DND-41 (cell line): ENCODE measurements around the gene RPUSD2.

Experiments
- ATAC-seq: fragments of 200-7000 bp; cut with Tn5 transposase; 3 replicates; pipeline ENCODE4 v1.9.1; 2021; ENCODE audit warnings: low read depth; ENCODE audit not compliant: insufficient read depth
- DNase-seq: peaks from one replicate; pipeline ENCODE4 v3.0.0-alpha.2; 2020
- H2AFZ ChIP-seq: 2 replicates; pipeline ENCODE4 v1.6.0; 2012; ENCODE audit warnings: low read depth, low read length
- H3K27ac ChIP-seq: 2 replicates; pipeline ENCODE4 v1.5.1; 2012; ENCODE audit warnings: low read length, inconsistent platforms
- H3K27me3 ChIP-seq: fragments of 200-600 bp; sonication (generic); 2 replicates; pipeline ENCODE4 v1.6.0; 2012; ENCODE audit warnings: low read length, mild to moderate bottlenecking, inconsistent platforms; ENCODE audit not compliant: insufficient read depth, poor library complexity
- H3K36me3 ChIP-seq: 2 replicates; pipeline ENCODE4 v1.5.1; 2012; ENCODE audit warnings: low read length, inconsistent platforms; ENCODE audit not compliant: insufficient read depth
- H3K4me1 ChIP-seq: 2 replicates; pipeline ENCODE4 v1.5.1; 2012; ENCODE audit warnings: mild to moderate bottlenecking, low read length; ENCODE audit not compliant: insufficient read depth
- H3K4me2 ChIP-seq: 2 replicates; pipeline ENCODE4 v1.6.0; 2012; ENCODE audit warnings: mild to moderate bottlenecking, moderate library complexity, low read length, inconsistent platforms; ENCODE audit not compliant: insufficient read depth
- H3K4me3 ChIP-seq, 2 experiments: fragments of 200-600 bp in 1 of 2; shearing (Covaris generic) in 1 of 2; 2 replicates each; pipeline ENCODE4 v1.5.1; 2012 to 2016; ENCODE audit warnings: inconsistent platforms in 2 of 2, low read length in 2 of 2, mild to moderate bottlenecking in 2 of 2, low read depth in 1 of 2, moderate library complexity in 1 of 2
- H3K79me2 ChIP-seq: 2 replicates; pipeline ENCODE4 v1.6.0; 2012; ENCODE audit warnings: low read length, inconsistent platforms; ENCODE audit not compliant: insufficient read depth
- H3K9ac ChIP-seq: 2 replicates; pipeline ENCODE4 v1.6.0; 2012; ENCODE audit warnings: low read depth, mild to moderate bottlenecking, inconsistent platforms, low read length, moderate library complexity
- H3K9me3 ChIP-seq: 2 replicates; pipeline ENCODE4 v1.5.1; 2012; ENCODE audit warnings: low read length, moderate library complexity, mild to moderate bottlenecking, inconsistent platforms; ENCODE audit not compliant: insufficient read depth, severe bottlenecking
- H4K20me1 ChIP-seq: 2 replicates; pipeline ENCODE4 v1.6.0; 2012; ENCODE audit warnings: low read length; ENCODE audit not compliant: insufficient read depth
- CTCF ChIP-seq: IDR thresholded peaks from 2 replicates; pipeline ENCODE4 v1.5.1; 2012; ENCODE audit warnings: borderline replicate concordance, low read length, moderate library complexity, mild to moderate bottlenecking; ENCODE audit not compliant: poor library complexity, severe bottlenecking; ENCODE audit errors: extremely low read depth
- EZH2 ChIP-seq: IDR thresholded peaks from 3 replicates; pipeline ENCODE4 v1.6.1; 2012; ENCODE audit warnings: borderline replicate concordance, low read depth, mild to moderate bottlenecking, moderate library complexity, low read length, inconsistent platforms; ENCODE audit not compliant: severe bottlenecking

RPUSD2 gene

GRCh38 chr15:40593588-40594428 is 24.7 kb downstream of the RPUSD2 start, which contains the start of gene KNL1:
Gene KNL1 (plus strand): TSS chr15:40594249. CDS start chr15:40602932, 8,683 bp downstream.
- Histone ChIP-seq H3K9me3 (no peaks in the 10 kb centered on the region), H3K9ac (peak within 1 kb of the TSS; percentile 83), H3K79me2 (peaks cover 47% of the 10 kb centered on the region), H4K20me1 (no peaks in the 10 kb centered on the region), H2AFZ (peak within 1 kb of the TSS; percentile 75), H3K4me3 (peak within 1 kb of the TSS; percentile 89 to 98), H3K27ac (peak within 1 kb of the TSS; percentile 95), H3K4me1 (peaks cover 44% of the 10 kb centered on the region), H3K27me3 (no peaks in the 10 kb centered on the region), H3K4me2 (peak within 1 kb of the TSS; percentile 91), H3K36me3 (peaks cover 10% of the 10 kb centered on the region; the same call in 1 of the 2 replicates)
- ATAC-seq: peak; percentile 83
- TF ChIP-seq EZH2 (no peak), CTCF (no peak)
- DNase-seq: peak; percentile 92

GRCh38 chr15:40594429-40594836 is 25.3 kb downstream of the RPUSD2 start:
- H3K36me3 ChIP-seq: peaks cover 13% of the 10 kb centered on the region; the same call in 1 of the 2 replicates
- DNase-seq: no peak
- no peak for TF ChIP-seq EZH2
- peak; percentile 26 for TF ChIP-seq CTCF

GRCh38 chr15:40595219-40595618 is 26.1 kb downstream of the RPUSD2 start:
- DNase-seq (no peak), ATAC-seq (no peak)
- H3K4me3 ChIP-seq: peak overlapping the region; percentile 89 to 98

More at GRCh38 chr15:40594429-40594836, 25.3 kb downstream of the RPUSD2 start:
- H4K20me1 ChIP-seq: no peaks in the 10 kb centered on the region
- H2AFZ ChIP-seq: peak overlapping the region; percentile 75
- ATAC-seq: peak; percentile 66
- H3K4me2 ChIP-seq: peak overlapping the region; percentile 91
- peaks cover 39% of the 10 kb centered on the region for H3K4me1 ChIP-seq
- peaks cover 53% of the 10 kb centered on the region for H3K79me2 ChIP-seq
- peak overlapping the region; percentile 89 to 98 for H3K4me3 ChIP-seq
- no peaks in the 10 kb centered on the region for H3K27me3 ChIP-seq
- H3K9ac ChIP-seq: peak overlapping the region; percentile 83
- no peaks in the 10 kb centered on the region for H3K9me3 ChIP-seq
- peak overlapping the region; percentile 95 for H3K27ac ChIP-seq

More at GRCh38 chr15:40595219-40595618, 26.1 kb downstream of the RPUSD2 start:
- Histone ChIP-seq H3K79me2 (peaks cover 61% of the 10 kb centered on the region), H4K20me1 (no peaks in the 10 kb centered on the region), H2AFZ (peak overlapping the region; percentile 75; the same call in 1 of the 2 replicates), H3K4me2 (peak overlapping the region; percentile 91), H3K27ac (peak overlapping the region; percentile 95), H3K9ac (peak overlapping the region; percentile 83), H3K9me3 (no peaks in the 10 kb centered on the region), H3K36me3 (peaks cover 13% of the 10 kb centered on the region; the same call in 1 of the 2 replicates), H3K4me1 (peaks cover 34% of the 10 kb centered on the region), H3K27me3 (no peaks in the 10 kb centered on the region)
- TF ChIP-seq CTCF: no peak
